HCT116 (cell line): ENCODE results near the gene CCDC172. TPM values are rescaled to one million over a fixed set of nuclear protein-coding genes. Genes with fewer than 3 reads are reported as not detected.

Experiments
- ATAC-seq: fragments of 200-7000 bp; cut with Tn5 transposase; 2 replicates; pipeline ENCODE4 v1.9.1; 2020; ENCODE audit warnings: mild to moderate bottlenecking, moderate library complexity
- BruUV-seq: library from RNA; stranded (reverse); fragments of 400-500 nt; replicated peaks from 2 replicates; lab custom pipeline; 2021; lab: Mats Ljungman, UMichigan
- CTCF ChIA-PET: fragments of 300-600 bp; sonication (Branson Sonifier 250); formaldehyde crosslinking; loops from one replicate; lab custom pipeline; 2021; ENCODE audit warnings: antibody characterized with exemption; lab: Charles Lee
- POLR2A ChIA-PET: fragments of 300-600, 350-600 bp; sonication (Branson Sonifier 250); formaldehyde crosslinking; loops from one replicate; lab custom pipeline; 2021; ENCODE audit warnings: antibody characterized with exemption; lab: Charles Lee
- RAD21 ChIA-PET, 2 experiments: fragments of 300-600 bp; sonication (Branson Sonifier 250); formaldehyde crosslinking; loops; one replicate each; lab custom pipeline; 2023; ENCODE audit warnings: low total read pairs in 2 of 2; ENCODE audit not compliant: uncharacterized antibody in 2 of 2, unreplicated experiment in 2 of 2, low non-redundant PET in 1 of 2; lab: Charles Lee
- DNase-seq: peaks from one replicate; pipeline ENCODE4 v3.0.0-alpha.2; 2010; ENCODE audit warnings: low read depth, low spot score
- H2AFZ ChIP-seq: fragments of 200-600 bp; shearing (Covaris generic), sonication (generic); 2 replicates; pipeline ENCODE4 v1.6.1; 2017; ENCODE audit warnings: low read depth, mixed run types, mixed read lengths, antibody characterized with exemption, low read length; ENCODE audit not compliant: poor library complexity, severe bottlenecking
- H3K27ac ChIP-seq: 2 replicates; pipeline ENCODE4 v1.5.1; 2012; ENCODE audit warnings: low read depth, low read length
- H3K27me3 ChIP-seq: fragments of 200-600 bp; sonication (generic); 2 replicates; pipeline ENCODE4 v1.6.1; 2016; ENCODE audit warnings: mixed run types, low read length, mixed read lengths; ENCODE audit not compliant: insufficient read depth
- H3K36me3 ChIP-seq, 2 experiments: fragments of 200-500 bp in 1 of 2; fragments of 200-600 bp in 1 of 2; sonication (Bioruptor generic) in 1 of 2; sonication (generic) in 1 of 2; 2 replicates each; pipeline versions ENCODE4 v1.5.1 to v1.6.1; 2014 to 2016; ENCODE audit warnings: low read length in 2 of 2, inconsistent platforms in 1 of 2, mixed read lengths in 1 of 2, mixed run types in 1 of 2; ENCODE audit not compliant: insufficient read depth in 2 of 2, control insufficient read depth in 1 of 2
- H3K4me1 ChIP-seq, 2 experiments: fragments of 200-600 bp in 1 of 2; sonication (generic) in 1 of 2; 2 replicates each; pipeline versions ENCODE4 v1.5.1 to v1.6.1; 2012 to 2017; ENCODE audit warnings: low read length in 2 of 2, inconsistent platforms in 1 of 2, mild to moderate bottlenecking in 1 of 2, mixed read lengths in 1 of 2, mixed run types in 1 of 2, moderate library complexity in 1 of 2; ENCODE audit not compliant: insufficient read depth in 2 of 2, control insufficient read depth in 1 of 2
- H3K4me2 ChIP-seq: fragments of 200-600 bp; sonication (generic); 2 replicates; pipeline ENCODE4 v1.6.1; 2017; ENCODE audit warnings: mixed run types, low read length, mixed read lengths
- H3K4me3 ChIP-seq, 2 experiments: fragments of 200-600 bp in 1 of 2; sonication (generic) in 1 of 2; replicated peaks in 1 of 2; 2 replicates each; pipeline ENCODE4 v1.5.1; 2011 to 2016; ENCODE audit warnings: low read length in 2 of 2, control low read depth in 1 of 2, low read depth in 1 of 2, mild to moderate bottlenecking in 1 of 2, mixed read lengths in 1 of 2, mixed run types in 1 of 2
- H3K79me2 ChIP-seq: fragments of 200-600 bp; sonication (generic); 2 replicates; pipeline ENCODE4 v1.6.1; 2017; ENCODE audit warnings: mild to moderate bottlenecking, mixed run types, low read length, moderate library complexity, mixed read lengths; ENCODE audit not compliant: insufficient read depth
- H3K9ac ChIP-seq: fragments of 200-600 bp; sonication (generic); 2 replicates; pipeline ENCODE4 v1.6.1; 2016; ENCODE audit warnings: low read length, mixed read lengths
- H3K9me2 ChIP-seq: fragments of 200-600 bp; sonication (generic), shearing (Covaris generic); 2 replicates; pipeline ENCODE4 v1.6.1; 2017; ENCODE audit warnings: mixed run types, mild to moderate bottlenecking, moderate library complexity; ENCODE audit not compliant: insufficient read depth
- H3K9me3 ChIP-seq, 2 experiments: fragments of 200-500 bp in 1 of 2; fragments of 200-600 bp in 1 of 2; sonication (Bioruptor generic) in 1 of 2; sonication (generic) in 1 of 2; 2 replicates each; pipeline ENCODE4 v1.6.1; 2014 to 2017; ENCODE audit warnings: low read length in 2 of 2, mixed read lengths in 2 of 2, inconsistent platforms in 1 of 2, low read depth in 1 of 2, mild to moderate bottlenecking in 1 of 2, mixed run types in 1 of 2, moderate library complexity in 1 of 2; ENCODE audit not compliant: control insufficient read depth in 1 of 2, insufficient read depth in 1 of 2
- H4K20me1 ChIP-seq: fragments of 200-600 bp; sonication (generic), shearing (Covaris generic); 2 replicates; pipeline ENCODE4 v1.6.1; 2017; ENCODE audit warnings: mixed run types, mild to moderate bottlenecking, moderate library complexity; ENCODE audit not compliant: insufficient read depth
- ATF3 ChIP-seq: IDR thresholded peaks from 2 replicates; pipeline ENCODE4 v1.6.1; 2012
- ELF1 ChIP-seq: IDR thresholded peaks from 2 replicates; pipeline ENCODE4 v1.6.1; 2012; ENCODE audit warnings: low read depth, borderline replicate concordance
- FOSL1 ChIP-seq: IDR thresholded peaks from 2 replicates; pipeline ENCODE4 v1.6.1; 2012; ENCODE audit warnings: low read depth
- JUND ChIP-seq: IDR thresholded peaks from 2 replicates; pipeline ENCODE4 v1.6.1; 2012
- POLR2A ChIP-seq: IDR thresholded peaks from 2 replicates; pipeline ENCODE4 v1.7.0; 2011; ENCODE audit warnings: borderline replicate concordance; ENCODE audit not compliant: insufficient read depth, insufficient read length; ENCODE audit errors: extremely low read depth
- RAD21 ChIP-seq: IDR thresholded peaks from 2 replicates; pipeline ENCODE4 v1.6.1; 2012; ENCODE audit warnings: low read depth, mild to moderate bottlenecking
- SP1 ChIP-seq: IDR thresholded peaks from 2 replicates; pipeline ENCODE4 v1.6.1; 2012; ENCODE audit warnings: low read depth
- SRF ChIP-seq: IDR thresholded peaks from 2 replicates; pipeline ENCODE4 v1.6.1; 2012; ENCODE audit warnings: low read depth
- TCF7L2 ChIP-seq: IDR thresholded peaks from 2 replicates; pipeline ENCODE4 v1.7.0; 2011; ENCODE audit warnings: borderline replicate concordance, inconsistent platforms; ENCODE audit not compliant: insufficient read depth, insufficient read length; ENCODE audit errors: extremely low read depth
- YY1 ChIP-seq: IDR thresholded peaks from 2 replicates; pipeline ENCODE4 v1.6.1; 2011; ENCODE audit warnings: low read length, low read depth, moderate library complexity, mild to moderate bottlenecking; ENCODE audit not compliant: insufficient replicate concordance; ENCODE audit errors: extremely low read depth
- ZFX ChIP-seq: fragments of 450-650 bp; IDR thresholded peaks from 2 replicates; pipeline ENCODE4 v1.6.1; 2017
- intact Hi-C: fragments of 100-400 bp; cut with micrococcal nuclease; formaldehyde crosslinking; loops from 2 replicates; pipeline ENCODE4 v1.10.0; 2022
- total RNA-seq: library from RNA; stranded (reverse); gene quantifications from one replicate; pipeline ENCODE4 v1.2.1, GENCODE V29; 2021; ENCODE audit not compliant: unreplicated experiment
- TF ChIP-seq, protein P1 (sequence below), 3 experiments: fragments of 200-600 bp in 1 of 3; sonication (generic) in 1 of 3; IDR thresholded peaks in 2 of 3; conservative IDR thresholded peaks in 1 of 3; 2 replicates each; pipeline ENCODE4 v1.5.1; 2012 to 2017; ENCODE audit warnings: low read depth in 2 of 3, low read length in 2 of 3, antibody characterized with exemption in 1 of 3, borderline replicate concordance in 1 of 3, control low read depth in 1 of 3, mild to moderate bottlenecking in 1 of 3, mixed read lengths in 1 of 3, mixed run types in 1 of 3, moderate library complexity in 1 of 3; ENCODE audit not compliant: insufficient read depth in 1 of 3

CCDC172 gene
- total RNA-seq, 1 experiment from 2014 or later, result not detected

GRCh38 chr10:116316503-116316902 lies 7.7 kb upstream of the CCDC172 start:
- RAD21 ChIA-PET, result no interaction called here
- H3K4me2 ChIP-seq, result no peak overlapping the region
- intact Hi-C loops, result no loop called here
- no peak for TF ChIP-seq ELF1
- TF ChIP-seq ATF3, result no peak
- TF ChIP-seq, protein P1, sequence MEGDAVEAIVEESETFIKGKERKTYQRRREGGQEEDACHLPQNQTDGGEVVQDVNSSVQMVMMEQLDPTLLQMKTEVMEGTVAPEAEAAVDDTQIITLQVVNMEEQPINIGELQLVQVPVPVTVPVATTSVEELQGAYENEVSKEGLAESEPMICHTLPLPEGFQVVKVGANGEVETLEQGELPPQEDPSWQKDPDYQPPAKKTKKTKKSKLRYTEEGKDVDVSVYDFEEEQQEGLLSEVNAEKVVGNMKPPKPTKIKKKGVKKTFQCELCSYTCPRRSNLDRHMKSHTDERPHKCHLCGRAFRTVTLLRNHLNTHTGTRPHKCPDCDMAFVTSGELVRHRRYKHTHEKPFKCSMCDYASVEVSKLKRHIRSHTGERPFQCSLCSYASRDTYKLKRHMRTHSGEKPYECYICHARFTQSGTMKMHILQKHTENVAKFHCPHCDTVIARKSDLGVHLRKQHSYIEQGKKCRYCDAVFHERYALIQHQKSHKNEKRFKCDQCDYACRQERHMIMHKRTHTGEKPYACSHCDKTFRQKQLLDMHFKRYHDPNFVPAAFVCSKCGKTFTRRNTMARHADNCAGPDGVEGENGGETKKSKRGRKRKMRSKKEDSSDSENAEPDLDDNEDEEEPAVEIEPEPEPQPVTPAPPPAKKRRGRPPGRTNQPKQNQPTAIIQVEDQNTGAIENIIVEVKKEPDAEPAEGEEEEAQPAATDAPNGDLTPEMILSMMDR (IDR thresholded peaks at IDR 0.05 in 2 of 3, conservative IDR thresholded peaks at IDR 0.05 in 1 of 3; ENCODE audit: borderline replicate concordance in 1 of 3, insufficient read depth in 1 of 3, low read depth in 2 of 3, low read length in 2 of 3), result no peak
- TF ChIP-seq TCF7L2, result no peak
- TF ChIP-seq JUND, result no peak
- TF ChIP-seq SRF, result no peak
- TF ChIP-seq, all 23 proteins: peak for 0
- no peak for DNase-seq
- Histone ChIP-seq H3K27ac (no peak overlapping the region), H3K9me2 (no peaks in the 10 kb centered on the region), H3K27me3 (peaks cover 31% of the 10 kb centered on the region; the same call in 1 of the 2 replicates), H3K4me1 (no peaks in the 10 kb centered on the region), H3K4me3 (no peak overlapping the region), H3K79me2 (no peaks in the 10 kb centered on the region), H2AFZ (no peak overlapping the region), H4K20me1 (no peaks in the 10 kb centered on the region), H3K9ac (no peak overlapping the region), H3K36me3 (no peaks in the 10 kb centered on the region), H3K9me3 (no peaks in the 10 kb centered on the region)
- ChIA-PET POLR2A (no interaction called here), CTCF (no interaction called here)
- no peak for ATAC-seq
- BruUV-seq, result no TSS peak

GRCh38 chr10:116324951-116325635 lies 845 bp downstream of the CCDC172 start:
- BruUV-seq, result no TSS peak
- Histone ChIP-seq H3K4me1 (no peaks in the 10 kb centered on the region), H3K9ac (no peak overlapping the region), H3K4me2 (no peak overlapping the region), H3K27me3 (peaks cover 34% of the 10 kb centered on the region), H3K27ac (no peak overlapping the region), H3K9me3 (no peaks in the 10 kb centered on the region), H4K20me1 (0 out of 2 replicates have a peak, but pooled peaks cover 2% of the 10 kb centered on the region), H3K9me2 (no peaks in the 10 kb centered on the region), H3K4me3 (no peak overlapping the region), H3K36me3 (no peaks in the 10 kb centered on the region), H3K79me2 (no peaks in the 10 kb centered on the region), H2AFZ (no peak overlapping the region)
- intact Hi-C loops, result no loop called here
- no peak for ATAC-seq
- POLR2A ChIA-PET, result no interaction called here
- RAD21 ChIA-PET, result no interaction called here
- CTCF ChIA-PET, result no interaction called here
- TF ChIP-seq FOSL1, result no peak
- TF ChIP-seq YY1, result no peak
- TF ChIP-seq SP1, result no peak
- no peak for TF ChIP-seq RAD21
- TF ChIP-seq, protein P1 (IDR thresholded peaks at IDR 0.05 in 2 of 3, conservative IDR thresholded peaks at IDR 0.05 in 1 of 3; ENCODE audit: borderline replicate concordance in 1 of 3, insufficient read depth in 1 of 3, low read depth in 2 of 3, low read length in 2 of 3), result no peak
- no peak for TF ChIP-seq JUND
- no peak for TF ChIP-seq ZFX
- no peak for TF ChIP-seq POLR2A
- no peak for DNase-seq
